HepG2 (cell line): ENCODE measurements around the gene ZNF740. TPM values are rescaled to one million over a fixed set of nuclear protein-coding genes. Genes with fewer than 3 reads are reported as not detected.

Experiments
- ATAC-seq: fragments of 200-7000 bp; cut with Tn5 transposase; 3 replicates; pipeline ENCODE4 v1.9.1; 2020; ENCODE audit warnings: mild to moderate bottlenecking, moderate library complexity
- BruUV-seq: library from RNA; stranded (reverse); fragments of 400-500 nt; replicated peaks from 2 replicates; lab custom pipeline; 2021; lab: Mats Ljungman, UMichigan
- CTCF ChIA-PET: fragments of 300-600 bp; formaldehyde crosslinking; extraction: SDS; loops from one replicate; lab custom pipeline; 2021; ENCODE audit warnings: low total read pairs, inconsistent platforms, low intra/inter-chr PET ratio; lab: Yijun Ruan, JAX
- POLR2A ChIA-PET: fragments of 350-600 bp; sonication (Branson Sonifier 250); formaldehyde crosslinking; loops from one replicate; lab custom pipeline; 2020; ENCODE audit warnings: antibody characterized with exemption, inconsistent platforms; lab: Yijun Ruan, JAX
- DNase-seq: peaks from one replicate; pipeline ENCODE4 v3.0.0-alpha.2; 2015; ENCODE audit warnings: low spot score
- FAIRE-seq: peaks from 3 replicates; lab custom pipeline; 2011; peaks lifted over from hg19 to GRCh38; lab: Jason Lieb, UNC
- H2AFZ ChIP-seq: one replicate; pipeline ENCODE4 v1.6.1; 2011; ENCODE audit warnings: low read length, inconsistent platforms
- H3K27ac ChIP-seq: fragments of 300-600 bp; 3 replicates; pipeline ENCODE4 v1.8.0; 2011; ENCODE audit warnings: mixed run types, mild to moderate bottlenecking, mixed read lengths, low read length, inconsistent platforms; ENCODE audit not compliant: insufficient read depth; ENCODE audit errors: extremely low read length
- H3K27me3 ChIP-seq, 2 experiments: fragments of 200-600 bp in 1 of 2; 2 replicates in 1 of 2; 3 replicates in 1 of 2; pipeline versions ENCODE4 v1.6.0 to v1.8.0; 2011; ENCODE audit warnings: low read length in 2 of 2, mild to moderate bottlenecking in 2 of 2, moderate library complexity in 2 of 2, inconsistent platforms in 1 of 2; ENCODE audit not compliant: insufficient read depth in 2 of 2, control insufficient read depth in 1 of 2
- H3K36me3 ChIP-seq, 2 experiments: fragments of 200-600 bp in 1 of 2; replicated peaks in 1 of 2; 2 replicates in 1 of 2; 3 replicates in 1 of 2; pipeline versions ENCODE4 v1.5.1 to v1.8.0; 2011; ENCODE audit warnings: low read length in 2 of 2, inconsistent platforms in 1 of 2; ENCODE audit not compliant: insufficient read depth in 2 of 2, control insufficient read depth in 1 of 2
- H3K4me1 ChIP-seq: 2 replicates; pipeline ENCODE4 v1.5.1; 2012; ENCODE audit warnings: low read length, inconsistent platforms; ENCODE audit not compliant: insufficient read depth
- H3K4me2 ChIP-seq: 2 replicates; pipeline ENCODE4 v1.6.0; 2011; ENCODE audit warnings: low read depth, low read length, inconsistent platforms
- H3K4me3 ChIP-seq, 3 experiments: fragments of 200-600 bp in 1 of 3; sonication (generic), shearing (Covaris generic) in 1 of 3; replicated peaks in 1 of 3; 2 replicates each; pipeline ENCODE4 v1.5.1; 2011 to 2016; ENCODE audit warnings: low read length in 3 of 3, inconsistent platforms in 2 of 3, low read depth in 2 of 3, mild to moderate bottlenecking in 2 of 3, control low read depth in 1 of 3, mixed read lengths in 1 of 3; ENCODE audit not compliant: insufficient read depth in 1 of 3
- H3K79me2 ChIP-seq: one replicate; pipeline ENCODE4 v1.6.1; 2011; ENCODE audit warnings: low read length, inconsistent platforms; ENCODE audit not compliant: insufficient read depth
- H3K9ac ChIP-seq: 2 replicates; pipeline ENCODE4 v1.6.0; 2011; ENCODE audit warnings: mild to moderate bottlenecking, low read depth, low read length, inconsistent platforms; ENCODE audit not compliant: insufficient read depth
- H3K9me3 ChIP-seq: 2 replicates; pipeline ENCODE4 v1.5.1; 2012; ENCODE audit warnings: mild to moderate bottlenecking, low read length
- H4K20me1 ChIP-seq: 2 replicates; pipeline ENCODE4 v1.6.0; 2011; ENCODE audit warnings: inconsistent platforms, mild to moderate bottlenecking, low read length, moderate library complexity; ENCODE audit not compliant: insufficient read depth
- ELF4 ChIP-seq: sonication (generic); formaldehyde crosslinking; IDR thresholded peaks from 2 replicates; pipeline ENCODE4 v1.5.0; 2020; ENCODE audit warnings: missing genetic modification reagents, mild to moderate bottlenecking, moderate library complexity, borderline replicate concordance
- EP300 ChIP-seq, 3 experiments: sonication (generic) in 1 of 3; formaldehyde crosslinking in 1 of 3; IDR thresholded peaks; 2 replicates each; pipeline versions ENCODE4 v1.5.1 to v1.6.1; 2011 to 2020; ENCODE audit warnings: low read depth in 2 of 3, low read length in 2 of 3, borderline replicate concordance in 1 of 3, improper control_type of control experiment in 1 of 3, mild to moderate bottlenecking in 1 of 3, missing genetic modification reagents in 1 of 3, moderate library complexity in 1 of 3
- ETV5 ChIP-seq: IDR thresholded peaks from 2 replicates; pipeline ENCODE4 v1.6.1; 2018; ENCODE audit warnings: missing biosample characterization, missing genetic modification reagents, inconsistent platforms, borderline replicate concordance
- HBP1 ChIP-seq: IDR thresholded peaks from 2 replicates; pipeline ENCODE4 v1.6.1; 2016; ENCODE audit warnings: low read depth, control low read depth
- IRF2 ChIP-seq: IDR thresholded peaks from 2 replicates; pipeline ENCODE4 v1.6.1; 2018; ENCODE audit warnings: missing genetic modification reagents, missing compliant biosample characterization
- KLF16 ChIP-seq, 2 experiments: sonication (generic) in 1 of 2; formaldehyde crosslinking in 1 of 2; IDR thresholded peaks; 2 replicates each; pipeline versions ENCODE4 v1.6.1 to v1.8.0; 2016 to 2023; ENCODE audit warnings: missing genetic modification reagents in 2 of 2, missing compliant biosample characterization in 1 of 2
- MATR3 ChIP-seq: sonication (generic); formaldehyde crosslinking; IDR thresholded peaks from 2 replicates; pipeline ENCODE4 v1.4.0; 2020; ENCODE audit warnings: missing genetic modification reagents
- MTA3 ChIP-seq: sonication (generic); formaldehyde crosslinking; IDR thresholded peaks from 2 replicates; pipeline ENCODE4 v1.4.0; 2020; ENCODE audit warnings: missing genetic modification reagents
- MTF2 ChIP-seq: sonication (generic); formaldehyde crosslinking; IDR thresholded peaks from 2 replicates; pipeline ENCODE4 v1.5.0; 2020; ENCODE audit warnings: missing genetic modification reagents, borderline replicate concordance
- NFKB2 ChIP-seq: sonication (generic); formaldehyde crosslinking; IDR thresholded peaks from 2 replicates; pipeline ENCODE4 v1.4.0; 2020; ENCODE audit warnings: missing genetic modification reagents, borderline replicate concordance
- REL ChIP-seq: sonication (generic); formaldehyde crosslinking; conservative IDR thresholded peaks from 2 replicates; pipeline ENCODE4 v1.8.0; 2022; ENCODE audit warnings: mild to moderate bottlenecking, missing genetic modification reagents, moderate library complexity
- ZC3H13 ChIP-seq: sonication (generic); formaldehyde crosslinking; IDR thresholded peaks from 2 replicates; pipeline ENCODE4 v1.8.1; 2023; ENCODE audit warnings: mild to moderate bottlenecking, missing genetic modification reagents, moderate library complexity
- ZMYM2 ChIP-seq: sonication (generic); formaldehyde crosslinking; IDR thresholded peaks from 2 replicates; pipeline ENCODE4 v1.8.0; 2022; ENCODE audit warnings: mild to moderate bottlenecking, missing genetic modification reagents
- ZNF329 ChIP-seq: sonication (generic); formaldehyde crosslinking; IDR thresholded peaks from 2 replicates; pipeline ENCODE4 v1.9.0; 2021; ENCODE audit warnings: low read depth, mild to moderate bottlenecking, missing genetic modification reagents
- WGBS: methylation state at CpG from one replicate; pipeline ENCODE4 v1.1.6; 2017; ENCODE audit warnings: low lambda C conversion rate; 5-methylcytosine and 5-hydroxymethylcytosine counted together
- in situ Hi-C: cut with HindIII; loops from 2 replicates; pipeline ENCODE4 v1.10.0; 2017; ENCODE audit warnings: low pct_unique_long_range_greater_than_20kb; ENCODE audit not compliant: extremely low pct_ligation_motif_present
- intact Hi-C: fragments of 100-400 bp; cut with micrococcal nuclease; formaldehyde crosslinking; loops from one replicate; pipeline ENCODE4 v1.10.0; 2022; ENCODE audit not compliant: unreplicated experiment
- polyA plus RNA-seq, 8 experiments: library from polyadenylated mRNA; depleted of rRNA in 3 of 8; stranded (reverse) in 7 of 8; unstranded in 1 of 8; fragments of >200 nt; fragmentation: Illumina TruSeq in 4 of 8; extraction: Trizol in 4 of 8; gene quantifications; 2 replicates each; pipeline versions ENCODE4 v1.2.1 to v1.2.3, GENCODE V29; 2011 to 2016; ENCODE audit warnings: low read depth in 4 of 8, missing spikeins in 1 of 8, mixed read lengths in 1 of 8; ENCODE audit not compliant: insufficient read depth in 1 of 8
- total RNA-seq, 5 experiments: library from RNA; depleted of rRNA; stranded (reverse); fragments of >200 nt; fragmentation: Illumina TruSeq; extraction: Trizol; gene quantifications; 2 replicates each; pipeline ENCODE4 v1.2.3, GENCODE V29; 2016; ENCODE audit warnings: low read depth in 1 of 5

The ZNF740 gene
- total and polyA plus RNA-seq, 2 of the 13 experiments (the other 11 are each of a cell fraction or from before 2014, with no cell fraction given) = 16.9 to 19.0 TPM

GRCh38 chr12:53224897-53225634 is 44.5 kb downstream of the ZNF740 start:
- TF ChIP-seq ZNF329 (no peak), EP300 (IDR thresholded peaks at IDR 0.05; ENCODE audit: low read depth in 2 of 2, low read length in 2 of 2) (no peak), EP300 (CRISPR knock-in tag; IDR thresholded peaks at IDR 0.05; ENCODE audit: borderline replicate concordance) (no peak), MTF2 (no peak), ZC3H13 (CRISPR knock-in tag) (no peak), REL (CRISPR knock-in tag) (no peak), HBP1 (CRISPR knock-in tag) (no peak), ETV5 (no peak), ELF4 (CRISPR knock-in tag) (no peak), ZMYM2 (CRISPR knock-in tag) (no peak), NFKB2 (no peak), KLF16 (CRISPR knock-in tag; IDR thresholded peaks at IDR 0.05) (no peak), IRF2 (no peak), MATR3 (no peak), MTA3 (CRISPR knock-in tag) (no peak)
- Histone ChIP-seq H3K4me1 (peaks cover 39% of the 10 kb centered on the region), H3K4me2 (peak overlapping the region; percentile 53), H3K79me2 (no peaks in the 10 kb centered on the region), H3K27me3 (peaks cover 0 to 29% of the 10 kb centered on the region in 2 experiments; a peak in 4 of 5 replicates), H4K20me1 (no peaks in the 10 kb centered on the region), H3K9ac (no peak overlapping the region), H2AFZ (no peak overlapping the region), H3K4me3 (peak overlapping the region in 1 of 3 experiments; percentile 17; a peak in 1 of 6 replicates), H3K36me3 (no peaks in the 10 kb centered on the region), H3K9me3 (no peaks in the 10 kb centered on the region), H3K27ac (no peak overlapping the region)
- FAIRE-seq (no peak), ATAC-seq (no peak), DNase-seq (no peak)
- intact Hi-C loops (loop anchor here (5.0 kb wide), 1 partner anchor 72 kb away; the partner anchor contains the start of genes MYG1 and PFDN5), in situ Hi-C loops (no loop called here)
- 46% methylated on average over 10 of the region's 10 CpGs for WGBS
- BruUV-seq = no TSS peak
- POLR2A ChIA-PET = interaction anchor here (0.6 kb wide), 1 partner anchor 20 kb away, joined by 3 read pairs; no protein-coding TSS in a partner anchor
- CTCF ChIA-PET = no interaction called here
